Naive thymus-derived CD8-positive, alpha-beta T cell (primary cell): Measurements from ENCODE around the gene DYNLT1. TPM values are rescaled to one million over a fixed set of nuclear protein-coding genes. Genes with fewer than 3 reads are reported as not detected.

Experiments
- microRNA-seq: library from miRNA; unstranded; fragments of <30 nt; microRNA quantifications from one replicate; pipeline ENCODE4 v1.2.0, GENCODE V29; 2022; ENCODE audit warnings: borderline microRNAs expressed
- polyA plus RNA-seq, 3 donors: library from polyadenylated mRNA; unstranded; fragments of 300-500 nt; fragmentation: Illumina TruSeq; gene quantifications; one replicate each; pipeline ENCODE4 v1.2.3, GENCODE V29; 2021
- total RNA-seq, 8 experiments: library from RNA in 2 of 8; stranded (reverse) in 2 of 8; gene quantifications; one replicate each; pipeline ENCODE4 v1.2.3 and lab custom pipeline; 2021 to 2026

DYNLT1 gene
- total and polyA plus RNA-seq, 5 experiments from 2014 or later, result 54.4 to 78.6 (median 63.3) TPM

Small RNAs within 50 kb of the gene (microRNA-seq; reads per million reads assigned to microRNA genes)
- not detected for gene MIR7161

Other genes with a start within 250 kb of the DYNLT1 start
- gene TMEM181, start 84.7 kb downstream of the DYNLT1 start, total RNA-seq, result 10 to 100 TPM; 16.6 to 16.9 TPM
- 1 to 10 TPM; 3.9 to 4.6 (median 4.2) TPM for gene TMEM181, start 84.7 kb downstream of the DYNLT1 start, polyA plus RNA-seq
- gene SYTL3, start 5.3 kb upstream of the DYNLT1 start, total RNA-seq, result 10 to 100 TPM; 11.1 to 13.6 TPM
- gene SYTL3, start 5.3 kb upstream of the DYNLT1 start, polyA plus RNA-seq, result 10 to 100 TPM; 15.7 to 16.1 (median 15.8) TPM
- 100 to 1,000 TPM; 202 to 212 TPM for gene EZR, start 174.6 kb upstream of the DYNLT1 start, total RNA-seq
- gene EZR, start 174.6 kb upstream of the DYNLT1 start, polyA plus RNA-seq, result 100 to 1,000 TPM; 127 to 168 (median 143) TPM